Natural killer cell treated with Interleukin-12 subunit alpha and Interleukin-12 subunit beta and Interleukin-15 and Interleukin-18, amount 100 ng/mL, for 72 hours (primary cell): Measurements from ENCODE around the gene SLC12A2. TPM values are rescaled to one million over a fixed set of nuclear protein-coding genes. Genes with fewer than 3 reads are reported as not detected.

Experiments used
- ATAC-seq, 2 donors: fragments of 150-1000 bp; cut with Tn5 transposase in 1 of 2; sonication (Bioruptor Pico), chemical (Tn5 transposase) in 1 of 2; 2 replicates each; pipeline ENCODE4 v1.10.0; 2021
- DNase-seq: peaks from one replicate; pipeline ENCODE4 v3.0.0; 2022; ENCODE audit warnings: low spot score
- H3K27ac Mint-ChIP-seq, 2 donors: 1 replicate in 1 of 2; 2 replicates in 1 of 2; pipeline ENCODE4 v1.8.0; 2022; ENCODE audit warnings: mixed read lengths in 2 of 2, mild to moderate bottlenecking in 1 of 2, moderate library complexity in 1 of 2
- H3K27me3 Mint-ChIP-seq, 2 donors: 1 replicate in 1 of 2; 2 replicates in 1 of 2; pipeline ENCODE4 v1.8.0; 2022; ENCODE audit warnings: mixed read lengths in 2 of 2
- H3K36me3 Mint-ChIP-seq: one replicate; pipeline ENCODE4 v1.8.0; 2022; ENCODE audit warnings: mixed read lengths
- H3K4me1 Mint-ChIP-seq, 2 donors: 1 replicate in 1 of 2; 2 replicates in 1 of 2; pipeline ENCODE4 v1.8.0; 2022; ENCODE audit warnings: low read depth in 2 of 2, mixed read lengths in 2 of 2, mild to moderate bottlenecking in 1 of 2
- H3K4me3 Mint-ChIP-seq: one replicate; pipeline ENCODE4 v1.8.0; 2022; ENCODE audit warnings: mixed read lengths
- H3K9me3 Mint-ChIP-seq: 2 replicates; pipeline ENCODE4 v1.8.0; 2022; ENCODE audit warnings: mixed read lengths
- total RNA-seq, 2 donors: library from RNA; stranded (reverse); gene quantifications; one replicate each; pipeline ENCODE4 v1.2.3, GENCODE V29; 2022

SLC12A2 gene
- total RNA-seq, 2 donors from 2014 or later = 20.1 to 26.1 TPM

- no peak for DNase-seq
- Mint-ChIP-seq H3K36me3 (peaks cover 30% of the 10 kb centered on the region), H3K4me1 (no peaks in the 10 kb centered on the region), H3K4me3 (no peak overlapping the region), H3K9me3 (no peaks in the 10 kb centered on the region), H3K27me3 (no peaks in the 10 kb centered on the region), H3K27ac (no peak overlapping the region)
- no peak for ATAC-seq
Observed at GRCh38 chr5:128158342-128158741, 74.8 kb downstream of the SLC12A2 start.

- DNase-seq (no peak), ATAC-seq (no peak)
- Mint-ChIP-seq H3K27ac (no peak overlapping the region), H3K9me3 (no peaks in the 10 kb centered on the region), H3K4me1 (no peaks in the 10 kb centered on the region), H3K36me3 (peaks cover 33% of the 10 kb centered on the region), H3K27me3 (no peaks in the 10 kb centered on the region), H3K4me3 (no peak overlapping the region)
Observed at GRCh38 chr5:128163991-128164390, 80.4 kb downstream of the SLC12A2 start.

- Mint-ChIP-seq H3K4me3 (no peak overlapping the region), H3K4me1 (no peaks in the 10 kb centered on the region), H3K27me3 (no peaks in the 10 kb centered on the region), H3K27ac (no peak overlapping the region), H3K9me3 (no peaks in the 10 kb centered on the region), H3K36me3 (peaks cover 4% of the 10 kb centered on the region)
- DNase-seq (no peak), ATAC-seq (no peak)
Observed at GRCh38 chr5:128169401-128170017, 85.9 kb downstream of the SLC12A2 start.

GRCh38 chr5:128172102-128172501 is 88.5 kb downstream of the SLC12A2 start:
- Mint-ChIP-seq H3K9me3 (no peaks in the 10 kb centered on the region), H3K27me3 (no peaks in the 10 kb centered on the region), H3K4me1 (no peaks in the 10 kb centered on the region), H3K36me3 (no peaks in the 10 kb centered on the region), H3K27ac (no peak overlapping the region), H3K4me3 (no peak overlapping the region)
- no peak for DNase-seq
- ATAC-seq = no peak

- Mint-ChIP-seq H3K36me3 (peaks cover 6% of the 10 kb centered on the region), H3K4me3 (no peak overlapping the region), H3K9me3 (no peaks in the 10 kb centered on the region), H3K27me3 (no peaks in the 10 kb centered on the region), H3K4me1 (no peaks in the 10 kb centered on the region), H3K27ac (no peak overlapping the region)
- DNase-seq = no peak
- ATAC-seq = no peak
Observed at GRCh38 chr5:128174951-128175350, 91.4 kb downstream of the SLC12A2 start.

- H3K9me3 Mint-ChIP-seq = no peaks in the 10 kb centered on the region
- no peaks in the 10 kb centered on the region for H3K27me3 Mint-ChIP-seq
- DNase-seq (no peak), ATAC-seq (peak in 1 of 2 donors; percentile 57)
- no peaks in the 10 kb centered on the region for H3K36me3 Mint-ChIP-seq
- peak overlapping the region in 1 of 2 donors; percentile 13 for H3K27ac Mint-ChIP-seq
- H3K4me1 Mint-ChIP-seq = peaks cover 4 to 6% of the 10 kb centered on the region in 2 donors
- no peak overlapping the region for H3K4me3 Mint-ChIP-seq
Observed at GRCh38 chr5:128192368-128192767, 108.8 kb downstream of the SLC12A2 start.

- Mint-ChIP-seq H3K27ac (no peak overlapping the region), H3K4me1 (peaks cover 4 to 10% of the 10 kb centered on the region in 2 donors), H3K27me3 (no peaks in the 10 kb centered on the region), H3K36me3 (no peaks in the 10 kb centered on the region), H3K9me3 (no peaks in the 10 kb centered on the region), H3K4me3 (peak overlapping the region; percentile 1)
- DNase-seq (no peak), ATAC-seq (no peak)
Observed at GRCh38 chr5:128193665-128194390, 110.3 kb downstream of the SLC12A2 start.

GRCh38 chr5:128195316-128195715 is 111.8 kb downstream of the SLC12A2 start:
- DNase-seq (no peak), ATAC-seq (no peak)
- Mint-ChIP-seq H3K4me3 (no peak overlapping the region), H3K36me3 (no peaks in the 10 kb centered on the region), H3K27ac (no peak overlapping the region), H3K4me1 (peaks cover 4 to 10% of the 10 kb centered on the region in 2 donors), H3K9me3 (no peaks in the 10 kb centered on the region), H3K27me3 (no peaks in the 10 kb centered on the region)

GRCh38 chr5:128196080-128196479 is 112.5 kb downstream of the SLC12A2 start:
- Mint-ChIP-seq H3K27me3 (peaks cover 0 to under 1% of the 10 kb centered on the region in 2 donors), H3K4me1 (peaks cover 4 to 10% of the 10 kb centered on the region in 2 donors), H3K27ac (no peak overlapping the region), H3K9me3 (no peaks in the 10 kb centered on the region), H3K4me3 (no peak overlapping the region), H3K36me3 (no peaks in the 10 kb centered on the region)
- ATAC-seq (no peak), DNase-seq (no peak)

- Mint-ChIP-seq H3K27me3 (peaks cover 2 to 5% of the 10 kb centered on the region in 2 donors), H3K4me1 (peaks cover 6 to 10% of the 10 kb centered on the region in 2 donors), H3K27ac (no peak overlapping the region), H3K4me3 (no peak overlapping the region), H3K9me3 (no peaks in the 10 kb centered on the region), H3K36me3 (no peaks in the 10 kb centered on the region)
- ATAC-seq (no peak), DNase-seq (no peak)
Observed at GRCh38 chr5:128196791-128197190, 113.2 kb downstream of the SLC12A2 start.

GRCh38 chr5:128197896-128198522 is 114.4 kb downstream of the SLC12A2 start:
- H3K27ac Mint-ChIP-seq = no peak overlapping the region
- no peak overlapping the region for H3K4me3 Mint-ChIP-seq
- no peak for ATAC-seq
- peaks cover 6 to 10% of the 10 kb centered on the region in 2 donors for H3K4me1 Mint-ChIP-seq
- DNase-seq = no peak
- no peaks in the 10 kb centered on the region for H3K36me3 Mint-ChIP-seq
- H3K9me3 Mint-ChIP-seq = no peaks in the 10 kb centered on the region
- peaks cover 2 to 5% of the 10 kb centered on the region in 2 donors for H3K27me3 Mint-ChIP-seq

- Mint-ChIP-seq H3K27ac (no peak overlapping the region), H3K36me3 (no peaks in the 10 kb centered on the region), H3K27me3 (peaks cover 2 to 5% of the 10 kb centered on the region in 2 donors), H3K4me3 (no peak overlapping the region), H3K4me1 (peaks cover 3 to 5% of the 10 kb centered on the region in 2 donors), H3K9me3 (no peaks in the 10 kb centered on the region)
- no peak for ATAC-seq
- no peak for DNase-seq
Observed at GRCh38 chr5:128199104-128199503, 115.5 kb downstream of the SLC12A2 start.

GRCh38 chr5:128199611-128200010 is 116.0 kb downstream of the SLC12A2 start:
- H3K27me3 Mint-ChIP-seq = peaks cover 2 to 5% of the 10 kb centered on the region in 2 donors
- DNase-seq = no peak
- H3K27ac Mint-ChIP-seq = no peak overlapping the region
- peaks cover 2 to 4% of the 10 kb centered on the region in 2 donors for H3K4me1 Mint-ChIP-seq
- H3K9me3 Mint-ChIP-seq = no peaks in the 10 kb centered on the region
- H3K36me3 Mint-ChIP-seq = no peaks in the 10 kb centered on the region
- H3K4me3 Mint-ChIP-seq = no peak overlapping the region
- ATAC-seq = no peak
